Measurements from ENCODE around the gene COX18. TPM values are rescaled to one million over a fixed set of nuclear protein-coding genes. Genes with fewer than 3 reads are reported as not detected.

Gene COX18
- total RNA-seq, 1 experiment from 2014 or later, result 20.5 TPM

- Histone ChIP-seq H3K14ac (ENCODE audit: insufficient read depth, low read length) (no peak overlapping the region), H2BK5ac (ENCODE audit: insufficient read length, low read length) (no peak overlapping the region), H3K9me3 (ENCODE audit: control insufficient read depth, low read depth, low read length) (no peaks in the 10 kb centered on the region), H3K4me1 (ENCODE audit: insufficient read depth, low read length) (no peaks in the 10 kb centered on the region), H2AFZ (ENCODE audit: low read length) (no peak overlapping the region), H4K91ac (ENCODE audit: insufficient read length, low read depth, low read length) (no peak overlapping the region), H3K18ac (ENCODE audit: insufficient read length, low read depth, low read length) (no peak overlapping the region), H3K79me1 (ENCODE audit: insufficient read depth, low read depth, low read length, poor library complexity, severe bottlenecking) (no peaks in the 10 kb centered on the region), H3K27ac (ENCODE audit: insufficient read length, low read depth, low read length) (no peak overlapping the region), H3K23me2 (ENCODE audit: insufficient read length, low read depth, low read length, poor library complexity, severe bottlenecking) (no peaks in the 10 kb centered on the region), H4K5ac (ENCODE audit: insufficient read length, low read depth, low read length) (no peak overlapping the region), H3K23ac (ENCODE audit: insufficient read length, low read depth, low read length) (no peak overlapping the region), H4K8ac (replicated peaks; ENCODE audit: insufficient read length, low read depth, low read length) (no peak overlapping the region), H4K20me1 (ENCODE audit: control insufficient read depth, insufficient read depth, insufficient read length) (no peaks in the 10 kb centered on the region), H2BK15ac (ENCODE audit: low read depth, low read length) (no peak overlapping the region), H2AK5ac (ENCODE audit: insufficient read length, low read length) (no peak overlapping the region), H3K79me2 (ENCODE audit: insufficient read depth, low read length) (no peaks in the 10 kb centered on the region), H3K27me3 (ENCODE audit: insufficient read depth, low read length) (no peaks in the 10 kb centered on the region), H3T11ph (ENCODE audit: low read length) (no peak overlapping the region), H3K9ac (ENCODE audit: extremely low read depth, insufficient read length, low read length) (no peak overlapping the region), H3K4me2 (ENCODE audit: insufficient read depth, insufficient read length, low read length) (no peak overlapping the region), H3K56ac (ENCODE audit: insufficient read length, low read depth, low read length) (no peak overlapping the region), H3K4ac (ENCODE audit: low read depth, low read length) (no peak overlapping the region), H2BK120ac (ENCODE audit: low read depth, low read length, poor library complexity, severe bottlenecking) (no peak overlapping the region), H2BK12ac (ENCODE audit: insufficient read length, low read depth, low read length) (no peak overlapping the region), H2BK20ac (ENCODE audit: low read depth, low read length, poor library complexity, severe bottlenecking) (no peak overlapping the region)
- Mint-ChIP-seq H3K4me1 (0 out of 4 replicates have a peak, but pooled peaks cover 0 to 2% of the 10 kb centered on the region in 2 experiments), H3K9me3 (no peaks in the 10 kb centered on the region), H3K27me3 (ENCODE audit: low read depth) (no peaks in the 10 kb centered on the region), H3K36me3 (ENCODE audit: insufficient read depth in 1 of 3, low read depth in 3 of 3) (no peaks in the 10 kb centered on the region), H3K27ac (no peak overlapping the region), H3K4me3 (no peak overlapping the region)
- no CpG with 5 or more reads among the region's 1 CpG for WGBS (ENCODE audit: extremely low coverage, insufficient read length, low lambda C conversion rate)
- TF ChIP-seq CTCF (conservative IDR thresholded peaks at IDR 0.05), result no peak
- no peak for DNase-seq
Measured at GRCh38 chr4:73007526-73008100, 61.9 kb downstream of the COX18 start.
